NB4 (cell line): ENCODE measurements around the gene ENO3.

Source experiments
- DNase-seq: peaks from one replicate; pipeline ENCODE4 v3.0.0; 2010; ENCODE audit warnings: low read depth
- H3K4me3 ChIP-seq: one replicate; pipeline ENCODE4 v1.5.1; 2011; ENCODE audit warnings: mild to moderate bottlenecking, low read depth, low read length, moderate library complexity
- MYC ChIP-seq: IDR thresholded peaks from 2 replicates; pipeline ENCODE4 v1.6.1; 2011; ENCODE audit warnings: low read depth, low read length
- POLR2A ChIP-seq: IDR thresholded peaks from 2 replicates; pipeline ENCODE4 v1.6.1; 2011; ENCODE audit warnings: mild to moderate bottlenecking; ENCODE audit not compliant: insufficient read length; ENCODE audit errors: extremely low read depth
- TF ChIP-seq, protein P1 (sequence below): IDR thresholded peaks from one replicate; pipeline ENCODE4 v1.5.1; 2012; ENCODE audit warnings: low read depth, low read length
- TF ChIP-seq, protein P2 (sequence below): IDR thresholded peaks from 2 replicates; pipeline ENCODE4 v1.6.1; 2011; ENCODE audit warnings: low read depth, low read length

The ENO3 gene

DNA sequence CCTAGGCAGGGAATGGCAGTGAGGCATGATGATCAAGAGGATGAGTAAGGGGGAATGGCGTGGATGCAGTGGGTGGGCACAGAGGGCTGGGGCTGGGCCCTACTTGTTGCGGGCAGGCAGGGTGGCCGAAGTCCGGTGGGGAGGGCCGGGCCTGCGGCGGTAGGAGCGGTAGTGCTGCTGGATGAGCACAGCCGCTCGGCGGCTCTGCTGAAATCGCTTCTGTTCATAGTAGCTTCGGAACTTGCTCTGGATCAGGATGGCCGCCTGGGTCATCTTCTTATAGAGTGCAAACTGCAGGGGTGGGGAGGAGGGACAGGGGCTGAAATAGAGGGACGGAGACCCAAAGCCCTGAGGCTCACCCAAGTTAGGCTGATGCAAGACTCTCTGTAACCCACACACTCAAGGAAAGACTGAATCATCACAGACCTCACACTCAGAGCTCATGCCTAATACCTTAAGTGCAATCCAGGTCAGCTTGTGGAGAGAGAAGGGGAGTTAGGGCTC lies 18.2 kb downstream of the ENO3 start:
- TF ChIP-seq POLR2A (peak; percentile 44), MYC (peak; percentile 44)
- TF ChIP-seq, protein P1, sequence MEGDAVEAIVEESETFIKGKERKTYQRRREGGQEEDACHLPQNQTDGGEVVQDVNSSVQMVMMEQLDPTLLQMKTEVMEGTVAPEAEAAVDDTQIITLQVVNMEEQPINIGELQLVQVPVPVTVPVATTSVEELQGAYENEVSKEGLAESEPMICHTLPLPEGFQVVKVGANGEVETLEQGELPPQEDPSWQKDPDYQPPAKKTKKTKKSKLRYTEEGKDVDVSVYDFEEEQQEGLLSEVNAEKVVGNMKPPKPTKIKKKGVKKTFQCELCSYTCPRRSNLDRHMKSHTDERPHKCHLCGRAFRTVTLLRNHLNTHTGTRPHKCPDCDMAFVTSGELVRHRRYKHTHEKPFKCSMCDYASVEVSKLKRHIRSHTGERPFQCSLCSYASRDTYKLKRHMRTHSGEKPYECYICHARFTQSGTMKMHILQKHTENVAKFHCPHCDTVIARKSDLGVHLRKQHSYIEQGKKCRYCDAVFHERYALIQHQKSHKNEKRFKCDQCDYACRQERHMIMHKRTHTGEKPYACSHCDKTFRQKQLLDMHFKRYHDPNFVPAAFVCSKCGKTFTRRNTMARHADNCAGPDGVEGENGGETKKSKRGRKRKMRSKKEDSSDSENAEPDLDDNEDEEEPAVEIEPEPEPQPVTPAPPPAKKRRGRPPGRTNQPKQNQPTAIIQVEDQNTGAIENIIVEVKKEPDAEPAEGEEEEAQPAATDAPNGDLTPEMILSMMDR, result no peak
- TF ChIP-seq, protein P2, sequence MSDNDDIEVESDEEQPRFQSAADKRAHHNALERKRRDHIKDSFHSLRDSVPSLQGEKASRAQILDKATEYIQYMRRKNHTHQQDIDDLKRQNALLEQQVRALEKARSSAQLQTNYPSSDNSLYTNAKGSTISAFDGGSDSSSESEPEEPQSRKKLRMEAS, result peak; percentile 25; the same call in 1 of the 2 replicates
- DNase-seq, result peak; percentile 88
- peak overlapping the region; percentile 80 for H3K4me3 ChIP-seq

DNA sequence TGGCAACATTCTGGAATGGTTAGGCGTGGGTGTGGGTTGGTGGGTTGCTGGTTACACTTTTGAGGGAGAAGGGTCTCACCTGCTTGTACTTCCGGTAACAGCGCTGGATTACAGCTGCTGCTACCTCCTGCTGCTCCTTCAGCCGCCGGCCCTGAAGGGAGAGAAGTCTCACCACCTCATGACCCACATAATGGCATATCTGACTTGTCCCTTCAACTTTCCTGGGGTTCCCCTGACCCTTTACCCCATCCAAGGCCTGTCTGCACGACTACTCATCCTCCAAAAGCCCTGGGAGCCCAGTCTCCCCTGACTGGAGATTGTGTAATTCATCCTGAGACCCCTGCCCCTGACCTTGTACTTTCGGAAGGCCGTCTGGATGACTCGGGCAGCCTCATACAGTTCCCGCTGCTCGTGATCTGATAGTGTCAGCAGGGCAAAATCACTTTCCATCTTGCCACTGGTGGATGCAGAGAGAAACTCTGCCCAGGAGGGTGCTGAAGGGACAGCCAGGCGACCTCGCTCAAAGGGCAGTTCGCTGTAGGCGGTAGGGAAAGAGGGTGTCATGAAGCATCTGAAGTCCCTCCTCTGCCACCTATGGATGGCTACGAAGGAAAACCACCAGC lies 18.7 kb downstream of the ENO3 start:
- peak overlapping the region; percentile 80 for H3K4me3 ChIP-seq
- TF ChIP-seq POLR2A (no peak), MYC (no peak)
- TF ChIP-seq, protein P1, result no peak
- TF ChIP-seq, protein P2, result no peak
- DNase-seq, result peak; percentile 33

GRCh38 chr17:4970273-4970672 lies 19.4 kb downstream of the ENO3 start:
- DNase-seq, result no peak
- no peak overlapping the region for H3K4me3 ChIP-seq
- TF ChIP-seq MYC (no peak), POLR2A (no peak)
- TF ChIP-seq, protein P2, result no peak
- TF ChIP-seq, protein P1, result no peak

GRCh38 chr17:4971826-4972225 lies 20.9 kb downstream of the ENO3 start:
- TF ChIP-seq, protein P2, result no peak
- TF ChIP-seq, protein P1, result no peak
- TF ChIP-seq MYC, result no peak
- TF ChIP-seq POLR2A, result no peak
- H3K4me3 ChIP-seq, result no peak overlapping the region
- no peak for DNase-seq

DNA sequence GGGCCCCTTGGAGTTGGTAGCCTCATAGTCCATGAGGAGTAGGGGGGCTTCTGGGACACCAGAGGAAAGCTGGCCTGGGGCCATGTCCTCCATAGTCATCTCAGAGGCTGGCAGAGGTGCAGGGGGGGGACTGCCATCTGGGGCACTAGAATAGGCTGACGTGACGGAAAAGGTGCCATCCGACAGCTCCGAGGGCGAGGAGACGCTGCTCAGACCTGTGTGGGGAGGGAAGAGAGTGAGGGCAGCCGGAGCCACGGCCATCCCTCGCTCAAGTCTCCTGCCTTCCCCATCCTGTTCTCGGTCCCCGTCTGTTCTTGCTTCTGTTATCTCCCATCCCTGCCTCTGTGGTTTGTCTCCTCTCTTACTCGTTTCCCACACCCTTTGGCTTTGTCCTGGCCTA lies 21.4 kb downstream of the ENO3 start:
- DNase-seq, result no peak
- TF ChIP-seq, protein P1, result no peak
- TF ChIP-seq, protein P2, result no peak
- no peak overlapping the region for H3K4me3 ChIP-seq

- TF ChIP-seq, protein P1, result no peak
- no peak for TF ChIP-seq POLR2A
- no peak for TF ChIP-seq MYC
- TF ChIP-seq, protein P2, result no peak
- no peak for DNase-seq
- no peak overlapping the region for H3K4me3 ChIP-seq
Measured at GRCh38 chr17:4972752-4973151, 21.8 kb downstream of the ENO3 start.
